Right lobe of liver (tissue), 6 donors: Measurements from ENCODE around the gene STOX2. TPM values are rescaled to one million over a fixed set of nuclear protein-coding genes. Genes with fewer than 3 reads are reported as not detected.

Experiments
- ATAC-seq, 4 donors: fragments of 200-7000 bp; cut with Tn5 transposase; one replicate each; pipeline ENCODE4 v1.9.1; 2020; ENCODE audit warnings: mild to moderate bottlenecking in 4 of 4, moderate library complexity in 4 of 4
- DNase-seq, 3 donors: peaks; one replicate each; pipeline ENCODE4 v3.0.0-alpha.2; 2020
- H3K27ac ChIP-seq, 3 donors: fragments of 200-600 bp; one replicate each; pipeline ENCODE4 v1.8.0; 2022
- H3K27me3 ChIP-seq, 2 donors: fragments of 200-600 bp; one replicate each; pipeline ENCODE4 v1.8.0; 2022
- H3K36me3 ChIP-seq, 4 donors: fragments of 200-600 bp; sonication (generic) in 1 of 4; one replicate each; pipeline versions ENCODE4 v1.5.1 to v1.8.0; 2017 to 2022; ENCODE audit warnings: control low read depth in 1 of 4
- H3K4me1 ChIP-seq, 4 donors: fragments of 200-600 bp; sonication (generic) in 1 of 4; one replicate each; pipeline versions ENCODE4 v1.5.1 to v1.8.0; 2017 to 2022; ENCODE audit warnings: control low read depth in 1 of 4
- H3K4me3 ChIP-seq, 3 donors: fragments of 200-600 bp; one replicate each; pipeline ENCODE4 v1.8.0; 2022
- H3K9me3 ChIP-seq, 4 donors: fragments of 200-600 bp; sonication (generic) in 1 of 4; one replicate each; pipeline versions ENCODE4 v1.5.1 to v1.8.0; 2017 to 2022; ENCODE audit warnings: control low read depth in 1 of 4
- CTCF ChIP-seq, 4 donors: fragments of 200-600 bp in 3 of 4; fragments of 450-650 bp in 1 of 4; IDR thresholded peaks; one replicate each; pipeline versions ENCODE4 v1.5.1 to v1.8.0; 2016 to 2022; ENCODE audit warnings: antibody characterized with exemption in 4 of 4, mild to moderate bottlenecking in 2 of 4
- POLR2A ChIP-seq: fragments of 450-650 bp; IDR thresholded peaks from one replicate; pipeline ENCODE4 v1.6.1; 2017; ENCODE audit warnings: antibody characterized with exemption, mild to moderate bottlenecking
- WGBS: methylation state at CpG from one replicate; pipeline ENCODE4 v1.1.6; 2018; ENCODE audit warnings: low coverage, low lambda C conversion rate; ENCODE audit not compliant: insufficient coverage; ENCODE audit errors: missing lambda C conversion rate; 5-methylcytosine and 5-hydroxymethylcytosine counted together
- intact Hi-C, 2 donors: fragments of 100-400 bp; cut with DNase I; formaldehyde crosslinking; loops; one replicate each; pipeline versions ENCODE4 v1.11.2 to v1.14.1; 2022
- total RNA-seq, 6 experiments: library from RNA; depleted of rRNA in 2 of 6; stranded (reverse); fragments of >200 nt in 2 of 6; fragmentation: NEBNext Ultra II Directional in 3 of 6; extraction: Animal tissue kit (Norgen Biotek cat#: 25700) in 3 of 6; gene quantifications; one replicate each; pipeline versions ENCODE4 v1.1.0 to v1.2.4, GENCODE V29; 2016 to 2023
- donor health status: DM: no; HTN: yes; CAD: no.
- donor health status: DM: no; HTN: no; CAD: no.
- donor health status: DM: no; HTN: no; CAD: no.
- donor health status: DM: no; HTN: yes; CAD: no.
- donor health status: DM: no; HTN: yes; CAD: no.

STOX2 gene
- total RNA-seq, 6 experiments from 2014 or later, result 1.9 to 5.1 (median 3.2) TPM

GRCh38 chr4:183870997-183871396 lies 34.1 kb upstream of the STOX2 start:
- 82% methylated on average over 3 of the region's 3 CpGs for WGBS
- ATAC-seq, result no peak
- no peaks in the 10 kb centered on the region for H3K4me1 ChIP-seq
- H3K9me3 ChIP-seq, result no peaks in the 10 kb centered on the region
- TF ChIP-seq POLR2A (no peak), CTCF (IDR thresholded peaks at IDR 0.05) (no peak)
- no peaks in the 10 kb centered on the region for H3K36me3 ChIP-seq
- H3K27me3 ChIP-seq, result no peaks in the 10 kb centered on the region
- no peak overlapping the region for H3K27ac ChIP-seq
- intact Hi-C loops, result no loop called here
- no peak overlapping the region for H3K4me3 ChIP-seq
- no peak for DNase-seq

GRCh38 chr4:183871581-183871980 lies 33.5 kb upstream of the STOX2 start:
- no peak overlapping the region for H3K27ac ChIP-seq
- H3K27me3 ChIP-seq, result no peaks in the 10 kb centered on the region
- ATAC-seq, result no peak
- H3K9me3 ChIP-seq, result no peaks in the 10 kb centered on the region
- WGBS, result 93% methylated on average over 4 of the region's 4 CpGs
- no peaks in the 10 kb centered on the region for H3K36me3 ChIP-seq
- H3K4me3 ChIP-seq, result no peak overlapping the region
- DNase-seq, result no peak
- H3K4me1 ChIP-seq, result no peaks in the 10 kb centered on the region
- TF ChIP-seq CTCF (IDR thresholded peaks at IDR 0.05), result no peak
- TF ChIP-seq POLR2A, result no peak
- intact Hi-C loops, result no loop called here

GRCh38 chr4:183872531-183872930 lies 32.6 kb upstream of the STOX2 start:
- no peaks in the 10 kb centered on the region for H3K9me3 ChIP-seq
- H3K4me3 ChIP-seq, result no peak overlapping the region
- no peaks in the 10 kb centered on the region for H3K36me3 ChIP-seq
- H3K27ac ChIP-seq, result no peak overlapping the region
- intact Hi-C loops, result no loop called here
- no peak for DNase-seq
- TF ChIP-seq POLR2A, result no peak
- no peak for TF ChIP-seq CTCF (IDR thresholded peaks at IDR 0.05)
- ATAC-seq, result no peak
- H3K27me3 ChIP-seq, result no peaks in the 10 kb centered on the region
- WGBS, result 75% methylated on average over 5 of the region's 5 CpGs
- H3K4me1 ChIP-seq, result no peaks in the 10 kb centered on the region

GRCh38 chr4:183873409-183874185 lies 31.5 kb upstream of the STOX2 start:
- H3K4me3 ChIP-seq, result no peak overlapping the region
- no peak overlapping the region for H3K27ac ChIP-seq
- no peaks in the 10 kb centered on the region for H3K4me1 ChIP-seq
- ATAC-seq, result no peak
- 83% methylated on average over 4 of the region's 7 CpGs for WGBS
- TF ChIP-seq CTCF (IDR thresholded peaks at IDR 0.05) (no peak), POLR2A (no peak)
- no peaks in the 10 kb centered on the region for H3K9me3 ChIP-seq
- H3K27me3 ChIP-seq, result no peaks in the 10 kb centered on the region
- intact Hi-C loops, result no loop called here
- H3K36me3 ChIP-seq, result no peaks in the 10 kb centered on the region
- no peak for DNase-seq
